ENCODE data around the gene GRHL1.

Gene GRHL1

DNA sequence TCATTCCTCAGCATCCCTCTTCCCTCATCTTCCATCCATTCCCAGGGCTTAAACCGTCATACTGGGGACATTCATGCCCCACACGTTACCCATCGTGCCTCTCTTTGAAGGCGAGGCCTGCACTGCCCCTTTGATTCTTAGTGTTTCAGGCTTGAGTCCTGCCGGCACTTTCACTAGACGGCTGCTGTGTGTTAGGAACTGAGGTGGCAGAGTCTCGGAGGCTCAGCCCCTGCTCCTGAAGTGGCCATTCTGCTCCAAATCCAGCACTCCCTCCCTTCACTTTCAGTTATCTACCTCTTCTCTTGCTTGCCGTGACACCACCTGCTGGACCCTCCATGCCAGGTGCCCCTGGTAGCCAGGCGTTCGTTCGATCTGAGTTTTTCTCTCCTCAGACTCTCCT, 43.0 kb downstream of the GRHL1 start:
- DNase-seq (ENCODE audit: low spot score) = no peak

- no peak for DNase-seq (ENCODE audit: low spot score)
Measured at GRCh38 chr2:9995059-9995458, 43.6 kb downstream of the GRHL1 start.

- DNase-seq (ENCODE audit: low spot score) = no peak
Measured at GRCh38 chr2:9996321-9996720, 44.8 kb downstream of the GRHL1 start.

GRCh38 chr2:9997936-9998335, 46.4 kb downstream of the GRHL1 start:
- DNase-seq (ENCODE audit: low spot score) = no peak

- DNase-seq (ENCODE audit: low spot score) = no peak
Measured at GRCh38 chr2:9998916-9999654, 47.6 kb downstream of the GRHL1 start.

DNA sequence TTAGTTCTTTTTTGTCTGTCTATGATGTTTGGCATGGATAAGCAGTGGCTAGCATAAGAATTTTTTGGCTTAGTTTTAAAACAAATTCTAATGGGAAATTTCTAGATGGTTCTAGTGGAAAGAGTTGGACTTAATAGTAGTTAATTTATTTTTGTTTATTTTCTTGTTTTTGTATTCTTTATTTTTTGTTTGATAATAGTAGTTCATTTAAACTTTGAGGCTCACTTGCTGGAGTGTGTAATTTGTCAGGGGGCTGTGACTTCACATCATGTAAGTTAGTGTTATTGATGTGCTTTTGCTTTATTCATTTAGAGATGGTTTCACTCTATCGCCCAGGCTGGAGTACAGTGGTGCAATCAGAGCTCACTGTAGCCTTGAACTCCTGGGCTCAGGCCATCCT, 48.2 kb downstream of the GRHL1 start:
- DNase-seq (ENCODE audit: low spot score) = no peak

DNA sequence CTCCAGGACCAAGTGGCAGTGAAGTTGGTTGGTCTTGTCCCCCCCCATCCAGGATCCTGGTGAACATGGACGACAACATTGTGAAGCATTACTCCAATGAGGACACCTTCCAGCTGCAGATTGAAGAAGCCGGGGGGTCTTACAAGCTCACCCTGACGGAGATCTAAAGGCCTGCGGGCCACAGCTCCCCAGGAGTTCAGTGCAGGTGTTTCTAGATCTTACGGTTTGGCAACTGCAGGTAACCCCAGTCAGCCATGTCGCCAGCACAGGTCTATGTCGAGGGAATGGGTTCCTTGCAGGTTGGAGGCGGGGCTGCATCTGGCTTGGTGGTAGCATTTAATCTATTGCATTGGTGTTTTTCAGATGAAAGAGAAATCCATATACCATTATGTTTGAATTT, 49.0 kb downstream of the GRHL1 start:
- DNase-seq (ENCODE audit: low spot score) = no peak

DNA sequence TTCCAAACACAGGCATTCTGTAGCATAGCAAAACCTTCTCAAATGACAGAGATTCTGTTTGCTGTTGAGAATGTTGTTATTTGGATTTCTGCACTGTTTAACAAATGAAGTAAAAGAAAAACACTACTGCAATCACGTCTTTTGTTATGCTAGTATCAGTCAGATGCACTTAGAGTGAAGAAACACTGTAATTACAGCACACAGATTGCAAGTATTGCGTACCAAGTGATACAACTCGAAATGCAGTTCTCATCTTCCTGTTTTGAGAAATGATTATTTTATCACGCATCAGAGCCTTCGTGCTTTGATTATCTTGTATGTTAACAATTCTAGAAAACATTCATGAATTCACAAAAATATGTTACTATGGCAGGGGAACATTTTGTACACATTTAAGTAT, 50.1 kb downstream of the GRHL1 start:
- DNase-seq (ENCODE audit: low spot score) = no peak

- DNase-seq (ENCODE audit: low spot score) = no peak
Measured at GRCh38 chr2:10002109-10002508, 50.6 kb downstream of the GRHL1 start.

DNA sequence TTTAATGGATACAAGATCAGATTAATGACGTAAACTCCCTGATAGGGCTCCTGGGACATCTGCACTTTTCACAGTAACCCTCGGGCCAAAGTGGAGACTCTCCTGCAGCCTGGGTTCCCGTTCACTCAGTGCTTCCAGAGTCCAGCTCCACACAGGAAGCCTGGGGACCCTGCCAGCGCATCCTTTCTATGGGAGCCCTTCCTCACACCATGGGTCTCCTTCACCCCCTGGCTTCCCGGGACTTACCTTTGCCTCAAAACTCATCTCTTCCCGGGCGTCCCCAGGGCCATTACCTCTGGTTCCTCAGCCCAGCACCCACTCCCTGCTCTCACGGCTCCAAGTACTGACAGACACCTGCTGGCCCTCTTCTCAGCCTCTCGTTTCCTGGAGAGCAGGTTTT, 51.2 kb downstream of the GRHL1 start:
- DNase-seq (ENCODE audit: low spot score) = no peak

DNA sequence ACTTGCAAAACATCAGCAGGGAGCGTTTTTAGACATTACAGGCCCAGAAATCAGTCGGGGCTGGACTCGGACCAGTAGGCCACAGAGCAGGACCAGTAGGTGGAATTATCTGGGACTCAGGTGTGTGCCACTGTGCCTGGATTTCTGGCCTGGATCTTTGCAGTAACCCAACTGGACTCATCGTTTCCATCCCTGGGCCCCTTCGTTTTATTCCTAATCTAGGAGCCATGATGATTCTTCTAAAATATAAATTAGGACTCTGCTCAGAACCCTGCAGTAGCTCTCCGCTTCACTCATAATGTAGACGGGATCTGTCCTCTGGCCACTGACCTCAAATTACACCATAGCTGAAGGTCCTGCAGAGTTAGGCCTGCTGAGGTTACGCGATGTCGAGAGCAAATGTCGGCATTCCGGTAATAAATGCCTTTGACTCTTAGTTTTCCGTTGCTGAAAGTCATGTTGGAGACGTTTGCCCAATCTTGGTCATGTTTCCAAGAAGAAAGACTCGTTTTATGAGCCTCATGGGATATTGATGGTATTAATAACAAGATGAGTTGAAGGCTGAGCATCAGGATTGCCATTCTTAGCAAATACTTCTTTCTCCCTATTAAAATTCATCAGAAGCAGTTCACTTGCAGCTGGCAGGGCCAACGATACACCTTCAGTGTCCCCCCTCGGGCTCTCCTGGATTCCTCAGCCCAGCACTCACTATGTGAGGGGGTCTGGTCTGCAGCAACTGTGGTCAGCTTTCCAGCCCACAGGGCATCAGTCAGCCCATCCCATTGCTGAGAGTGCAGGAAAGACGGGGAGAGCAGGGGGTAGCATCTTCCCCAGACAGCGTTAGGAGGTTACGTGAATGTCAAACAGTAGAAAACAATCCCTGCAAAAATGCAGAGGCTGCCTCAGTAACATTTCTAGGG, 52.0 kb downstream of the GRHL1 start:
- no peak for DNase-seq (ENCODE audit: low spot score)

DNA sequence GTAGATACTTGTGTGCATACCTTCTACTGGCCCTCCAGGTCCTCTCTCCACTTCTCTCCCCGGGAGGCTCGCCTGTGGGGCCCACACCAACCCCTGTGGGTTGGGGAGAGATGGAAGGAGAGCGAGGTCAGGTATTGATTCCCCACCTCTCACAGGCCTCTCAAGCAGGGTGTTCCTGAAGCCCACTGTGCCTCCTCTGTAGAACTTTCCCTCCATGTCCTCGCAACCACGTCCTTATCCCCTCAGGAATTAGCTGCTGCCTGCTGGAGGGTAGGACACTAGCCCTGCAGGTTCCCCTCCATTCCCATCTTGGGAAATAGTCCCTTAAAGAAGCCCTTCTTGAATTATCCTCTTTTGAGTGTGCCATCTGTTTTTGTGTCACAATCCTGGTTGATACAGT, 52.9 kb downstream of the GRHL1 start:
- DNase-seq (ENCODE audit: low spot score) = no peak

DNA sequence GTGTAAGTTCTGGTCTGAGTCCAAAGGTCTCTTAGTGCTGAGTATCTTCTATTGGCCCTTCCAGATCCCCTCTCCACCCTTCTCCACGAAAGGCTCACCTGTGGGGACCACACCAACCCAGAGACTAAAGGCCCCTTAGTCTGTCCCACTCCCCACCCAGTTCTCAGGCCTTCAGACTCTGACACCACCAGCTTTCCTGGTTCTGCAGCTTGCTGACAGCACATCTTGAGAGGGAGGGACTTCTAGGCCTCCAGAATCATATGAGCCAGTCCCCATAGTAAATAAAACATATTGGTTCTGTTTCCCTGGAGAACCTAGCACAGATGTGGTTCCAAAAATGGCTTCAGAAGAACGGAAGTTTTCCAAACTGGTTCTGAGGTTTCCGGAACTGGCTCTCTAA, 53.3 kb downstream of the GRHL1 start:
- no peak for DNase-seq (ENCODE audit: low spot score)

GRCh38 chr2:10005461-10006235, 54.2 kb downstream of the GRHL1 start:
- no peak for DNase-seq (ENCODE audit: low spot score)

GRCh38 chr2:10006236-10007161, 55.0 kb downstream of the GRHL1 start:
- DNase-seq (ENCODE audit: low spot score) = no peak

GRCh38 chr2:10007435-10007834, 55.9 kb downstream of the GRHL1 start:
- DNase-seq (ENCODE audit: low spot score) = no peak

- DNase-seq (ENCODE audit: low spot score) = no peak
Measured at GRCh38 chr2:10007921-10008808, 56.7 kb downstream of the GRHL1 start.

DNA sequence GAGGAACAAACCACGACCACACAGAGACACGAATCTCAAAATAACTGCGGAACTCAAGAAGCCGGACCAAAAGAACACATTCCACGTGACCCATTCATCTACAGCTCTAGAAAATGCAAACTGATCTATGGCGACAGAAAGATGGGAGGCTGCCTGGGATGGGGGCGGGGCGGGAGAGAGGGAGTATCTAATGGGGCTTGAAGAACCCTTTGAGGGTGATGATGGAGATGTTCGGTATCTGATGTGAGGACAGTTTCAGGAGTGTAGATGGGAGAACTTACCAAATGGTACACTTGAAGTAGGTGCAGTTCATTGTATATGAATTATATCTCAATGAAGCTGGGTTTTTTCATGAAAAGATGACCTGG, 57.3 kb downstream of the GRHL1 start:
- no peak for DNase-seq (ENCODE audit: low spot score)

DNA sequence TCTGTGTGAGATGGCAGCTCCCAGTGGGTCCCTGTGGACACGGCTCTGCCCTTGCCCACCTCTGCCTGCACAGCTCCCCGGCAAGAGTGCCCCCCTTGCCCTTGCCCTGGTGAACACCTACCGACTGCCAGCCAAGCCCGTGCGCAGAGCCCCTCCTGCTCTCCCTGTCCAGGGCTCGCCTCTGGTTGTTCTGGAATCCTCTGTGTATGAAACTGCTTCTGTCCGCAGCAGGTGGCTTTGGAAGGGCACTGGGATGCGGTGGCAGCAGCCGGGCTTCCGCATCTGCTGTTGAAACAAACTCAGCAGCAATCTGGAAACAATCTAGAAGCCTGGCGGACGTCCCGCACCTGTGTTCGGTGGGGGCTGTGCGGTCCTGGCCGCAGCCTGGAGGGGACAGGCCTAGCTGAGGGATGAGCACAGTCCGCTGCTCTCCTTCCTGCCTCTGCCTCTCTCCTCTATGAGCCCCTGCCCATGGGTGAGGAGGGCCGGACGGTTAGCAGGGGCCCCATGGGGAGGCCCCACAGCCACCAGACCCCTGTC, 57.8 kb downstream of the GRHL1 start:
- DNase-seq (ENCODE audit: low spot score) = no peak
